SHP77 (cell line): ENCODE measurements around the gene ATG2A.

Experiments
- DNase-seq, 2 experiments: peaks; one replicate each; lab custom pipeline; 2025; lab: John Stamatoyannopoulos, UW

The ATG2A gene

GRCh38 chr11:64885367-64886286 is 31.4 kb downstream of the ATG2A start:
- no peak for DNase-seq

DNA sequence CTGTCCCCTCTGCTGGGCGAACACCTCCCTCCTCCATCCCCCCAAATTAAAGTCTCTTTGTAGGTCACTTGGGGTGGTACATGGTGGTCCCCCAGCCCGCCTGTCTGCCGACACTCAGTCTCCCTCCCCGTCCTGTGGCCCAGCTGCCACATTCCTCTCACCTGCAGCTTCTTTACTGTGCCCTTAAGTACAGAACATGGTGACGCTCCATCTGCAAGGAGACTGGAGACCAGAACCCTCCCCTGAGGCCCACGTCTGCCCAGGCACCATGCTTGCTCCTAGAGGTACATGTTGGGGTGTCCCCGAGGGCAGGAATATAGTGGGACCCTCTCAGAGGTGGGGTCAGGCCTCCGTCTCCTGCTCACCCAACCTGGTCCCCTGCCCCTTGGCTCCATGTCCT is 33.0 kb downstream of the ATG2A start:
- DNase-seq: no peak

DNA sequence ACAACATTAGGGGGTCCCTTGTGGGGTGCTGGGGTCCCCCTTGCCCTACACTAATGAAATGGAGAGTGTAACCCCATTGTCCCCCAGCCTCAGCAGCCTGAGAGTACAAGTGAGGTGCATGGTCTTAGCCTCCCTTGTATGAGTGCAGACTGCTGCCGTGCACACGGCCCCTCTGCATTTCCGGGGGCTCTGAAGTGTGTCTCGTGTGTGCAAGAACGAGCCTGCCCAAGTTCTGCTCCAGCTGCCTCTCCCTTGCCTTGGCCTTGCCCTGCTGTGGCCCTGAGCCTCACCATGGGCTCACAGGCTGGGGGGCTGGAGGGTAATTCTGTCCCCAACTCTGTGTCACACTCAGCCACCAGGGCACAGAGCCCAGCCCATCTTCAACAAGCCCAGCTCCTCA is 33.4 kb downstream of the ATG2A start:
- DNase-seq: no peak

- DNase-seq: no peak
Observed at GRCh38 chr11:64882243-64882642, 34.8 kb downstream of the ATG2A start.

GRCh38 chr11:64881476-64881875 is 35.5 kb downstream of the ATG2A start:
- no peak for DNase-seq

GRCh38 chr11:64880240-64881001 is 36.6 kb downstream of the ATG2A start:
- no peak for DNase-seq

- DNase-seq: no peak
Observed at GRCh38 chr11:64879244-64879900, 37.6 kb downstream of the ATG2A start.

DNA sequence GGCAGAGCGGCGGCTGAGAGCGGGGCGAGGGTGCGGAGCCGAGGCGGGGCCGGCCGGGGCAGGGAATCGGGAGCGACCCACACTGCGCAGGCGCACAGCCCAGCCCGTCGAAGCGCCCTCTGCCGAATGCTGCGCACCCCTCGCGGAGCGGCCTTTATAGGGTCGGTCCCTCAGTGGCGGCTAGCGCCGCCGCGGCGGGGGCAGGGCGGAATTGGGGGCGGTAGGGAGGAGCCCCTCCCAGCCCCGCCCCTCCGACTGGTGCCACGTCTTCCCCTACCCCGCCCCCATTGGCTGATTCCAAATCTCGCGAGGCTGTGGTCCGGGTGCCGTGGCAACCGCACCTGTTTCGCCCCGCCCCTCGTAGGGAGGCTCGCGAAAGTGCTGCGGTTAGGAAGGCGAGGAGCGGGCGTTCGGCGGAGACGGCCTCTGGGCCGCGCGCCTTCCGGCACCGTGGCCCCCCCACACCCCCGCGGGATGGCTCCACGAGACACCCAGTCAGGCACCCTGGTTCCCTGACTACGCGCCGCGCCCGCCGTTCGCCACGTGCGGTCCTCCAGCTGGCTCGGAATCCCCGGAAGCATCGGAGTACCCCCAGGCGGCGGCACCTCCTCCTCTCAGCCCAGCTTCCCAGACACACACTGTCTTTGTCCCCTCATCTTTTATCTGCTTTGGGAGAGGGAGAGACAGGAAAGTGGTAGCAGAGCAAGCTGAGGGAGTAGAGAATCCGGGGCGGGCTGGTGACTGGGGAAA is 38.3 kb downstream of the ATG2A start, which contains the start of gene EHD1:
EHD1 (minus strand) TSS at position 128 of the 750 bp plus-strand sequence. CDS start 157 bp downstream, outside the sequence.
- DNase-seq: peak; percentile 95 to 97

DNA sequence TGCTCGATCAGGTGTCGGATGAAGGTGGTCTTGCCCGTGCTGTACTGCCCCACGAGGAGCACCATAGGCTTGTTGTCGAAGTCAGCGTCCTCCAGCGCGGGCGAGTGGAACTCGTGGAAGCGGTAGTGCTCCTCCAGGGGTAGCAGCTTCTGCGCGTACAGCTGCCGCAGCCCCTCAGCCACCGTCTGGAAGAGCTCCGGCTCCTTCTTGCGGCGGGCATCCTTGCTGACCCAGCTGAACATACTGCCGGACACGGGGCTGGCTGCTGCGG is 38.9 kb downstream of the ATG2A start:
- no peak for DNase-seq

DNA sequence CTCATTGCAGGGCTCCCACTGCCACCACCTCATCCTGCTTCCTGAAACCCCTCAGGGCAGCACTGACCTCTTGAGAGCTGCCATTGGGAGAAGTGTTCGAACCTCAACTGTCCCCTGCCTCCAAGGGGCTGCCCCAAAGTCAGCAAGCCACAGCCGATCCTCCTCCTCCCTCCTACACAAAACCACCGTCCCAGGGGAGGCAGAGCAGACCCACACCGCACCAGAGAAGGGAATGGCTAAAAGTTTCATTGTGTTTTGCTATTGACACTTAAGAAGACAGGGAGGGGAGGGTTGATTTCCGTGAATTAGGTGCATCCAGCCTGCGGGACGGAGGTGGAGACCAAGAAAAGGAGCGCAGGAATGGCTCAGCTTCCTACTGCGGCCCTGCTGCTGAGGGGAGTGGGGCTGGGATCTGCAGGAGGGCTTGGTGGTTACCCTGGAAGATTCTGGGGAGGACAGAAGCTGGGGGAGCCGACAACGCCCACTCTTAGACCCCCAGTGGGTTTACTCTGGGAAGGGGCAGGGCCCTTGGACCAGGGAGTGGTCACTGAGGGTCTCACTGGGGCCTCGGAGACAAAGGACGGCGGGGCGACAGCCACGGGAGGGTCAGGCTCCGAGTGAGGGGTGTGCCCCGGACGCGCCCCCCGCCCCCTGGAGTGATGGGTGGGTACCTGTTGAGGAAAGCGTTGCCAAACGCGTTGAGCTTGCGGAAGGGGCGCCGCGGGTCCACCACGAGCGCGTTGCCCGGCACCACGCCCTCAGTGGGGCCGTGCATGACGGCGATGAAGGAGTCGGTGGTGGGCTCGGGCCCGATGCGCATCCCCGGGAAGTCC is 39.4 kb downstream of the ATG2A start:
- no peak for DNase-seq

- DNase-seq: no peak
Observed at GRCh38 chr11:64876835-64877341, 40.1 kb downstream of the ATG2A start.

GRCh38 chr11:64876229-64876750 is 40.7 kb downstream of the ATG2A start:
- DNase-seq: no peak

DNA sequence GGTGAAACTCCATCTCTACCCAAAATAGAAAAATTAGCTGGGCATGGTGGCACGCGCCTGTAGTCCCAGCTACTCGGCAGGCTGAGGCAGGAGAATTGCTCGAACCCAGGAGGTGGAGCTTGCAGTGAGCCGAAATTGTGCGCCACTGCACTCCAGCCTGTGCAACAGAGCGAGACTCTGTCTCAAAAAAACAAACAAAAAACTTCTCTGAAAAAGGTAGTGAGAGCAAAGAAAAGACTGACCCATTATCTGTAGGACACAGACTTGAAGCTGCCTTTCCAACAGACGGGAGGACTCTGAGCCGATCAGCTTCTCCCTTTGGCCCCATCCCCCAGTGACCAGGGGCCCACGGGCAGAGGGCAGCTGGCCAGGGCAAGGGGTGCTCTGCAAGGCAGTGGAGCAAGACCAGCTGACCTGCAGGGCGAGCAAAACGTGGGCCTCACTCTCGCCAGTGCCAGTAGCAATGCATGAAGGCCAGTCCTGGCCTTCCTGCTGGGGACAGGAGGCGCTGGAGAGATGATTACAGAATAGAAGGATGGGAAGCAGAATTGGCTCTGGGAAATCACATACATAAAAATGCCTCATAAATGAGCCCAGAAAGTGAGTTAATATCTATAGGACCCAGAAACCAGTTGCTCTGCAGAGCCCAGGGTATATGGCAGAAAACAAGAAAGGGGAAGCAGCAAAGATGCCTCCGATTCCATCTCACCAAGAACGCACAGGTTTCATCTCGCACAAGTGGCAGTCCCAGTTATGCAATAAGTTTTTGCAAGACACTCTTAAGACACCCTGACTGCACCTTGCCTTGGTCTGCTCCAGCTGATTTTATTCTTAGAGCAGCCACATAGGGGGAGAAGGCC is 41.4 kb downstream of the ATG2A start:
- no peak for DNase-seq

DNA sequence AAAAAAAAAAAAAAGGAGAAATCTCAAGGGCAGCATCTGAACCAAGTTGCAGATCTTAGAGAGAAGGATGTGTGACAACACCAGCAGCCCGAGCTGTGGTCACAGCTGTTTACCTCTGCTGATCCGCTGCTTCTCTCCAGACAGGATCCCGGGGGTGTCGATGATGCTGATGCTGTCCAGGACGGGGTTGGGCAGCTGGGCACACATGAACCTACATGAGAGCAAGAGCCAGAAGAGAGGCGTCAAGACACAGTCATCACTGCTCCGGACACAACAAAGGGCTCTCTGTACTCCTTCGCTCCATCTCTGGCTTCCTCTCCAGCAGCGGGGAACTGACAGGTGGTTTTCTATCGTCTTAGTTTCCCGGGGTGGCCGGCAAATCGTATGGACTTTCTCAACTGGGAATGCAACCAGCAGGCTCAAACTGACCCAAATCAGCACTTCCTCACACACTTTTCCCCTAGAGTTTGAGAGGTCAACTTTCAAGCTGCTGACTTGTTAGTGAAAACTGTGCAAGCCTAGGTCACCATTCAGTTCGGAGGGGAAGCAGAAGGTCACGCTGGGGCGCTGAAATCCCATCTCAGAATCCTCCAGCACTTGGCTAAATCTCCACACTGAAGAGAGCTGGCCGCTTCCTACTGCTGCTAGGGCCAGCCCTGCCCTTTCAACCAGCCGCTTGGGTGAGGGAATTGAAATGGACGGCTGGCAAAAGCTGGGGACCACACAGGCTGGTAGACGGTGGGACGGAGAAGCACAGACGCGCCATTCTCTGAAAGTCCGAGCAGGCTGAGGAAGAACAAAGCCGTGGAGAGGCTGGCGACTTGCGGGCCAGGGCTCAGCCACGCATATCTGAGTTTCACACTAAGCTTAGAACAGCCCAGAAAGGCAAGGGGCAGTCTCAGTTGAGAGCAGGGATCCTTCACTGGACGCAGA is 42.4 kb downstream of the ATG2A start:
- DNase-seq: no peak

- no peak for DNase-seq
Observed at GRCh38 chr11:64872790-64873488, 44.1 kb downstream of the ATG2A start.

GRCh38 chr11:64871492-64871891 is 45.5 kb downstream of the ATG2A start:
- no peak for DNase-seq

GRCh38 chr11:64870893-64871466 is 46.0 kb downstream of the ATG2A start:
- no peak for DNase-seq
